Neural progenitor cell (in vitro differentiated cells): Measurements from ENCODE around the gene WFIKKN1. TPM values are rescaled to one million over a fixed set of nuclear protein-coding genes. Genes with fewer than 3 reads are reported as not detected.

Experiments
- DNase-seq: peaks from one replicate; pipeline ENCODE4 v3.0.0-alpha.2; 2016; ENCODE audit warnings: low spot score
- H2AFZ ChIP-seq: fragments of 200-600 bp; sonication (generic); replicated peaks from 2 replicates; pipeline ENCODE4 v1.6.1; 2016; ENCODE audit warnings: antibody characterized with exemption
- H3F3A ChIP-seq: fragments of 200-600 bp; sonication (generic); 2 replicates; pipeline ENCODE4 v1.6.1; 2016; ENCODE audit warnings: antibody characterized with exemption, low read depth
- H3K27ac ChIP-seq: fragments of 200-600 bp; sonication (generic); 2 replicates; pipeline ENCODE4 v1.5.1; 2016; ENCODE audit warnings: mild to moderate bottlenecking
- H3K27me3 ChIP-seq: fragments of 200-600 bp; sonication (generic); 2 replicates; pipeline ENCODE4 v1.6.1; 2016; ENCODE audit warnings: mild to moderate bottlenecking, moderate library complexity
- H3K36me3 ChIP-seq: fragments of 200-600 bp; sonication (generic); 2 replicates; pipeline ENCODE4 v1.5.1; 2016
- H3K4me1 ChIP-seq: fragments of 200-600 bp; sonication (generic); 2 replicates; pipeline ENCODE4 v1.6.1; 2016; ENCODE audit warnings: mixed run types
- H3K4me2 ChIP-seq: fragments of 200-600 bp; sonication (generic); 2 replicates; pipeline ENCODE4 v1.6.1; 2016
- H3K4me3 ChIP-seq: fragments of 200-600 bp; sonication (generic); 2 replicates; pipeline ENCODE4 v1.5.1; 2016
- H3K79me2 ChIP-seq: fragments of 200-600 bp; sonication (generic); 2 replicates; pipeline ENCODE4 v1.6.1; 2016; ENCODE audit warnings: low read depth
- H3K9ac ChIP-seq: fragments of 200-600 bp; sonication (generic); 2 replicates; pipeline ENCODE4 v1.6.1; 2016
- H3K9me3 ChIP-seq: fragments of 200-600 bp; sonication (generic); 2 replicates; pipeline ENCODE4 v1.5.1; 2016; ENCODE audit warnings: low read depth
- H4K20me1 ChIP-seq: fragments of 200-600 bp; sonication (generic); 2 replicates; pipeline ENCODE4 v1.6.1; 2016; ENCODE audit warnings: low read depth
- H3K27ac Mint-ChIP-seq: 3 replicates; pipeline ENCODE4 v1.8.0; 2021; ENCODE audit warnings: mixed read lengths
- H3K27me3 Mint-ChIP-seq: 2 replicates; pipeline ENCODE4 v1.8.0; 2022; ENCODE audit warnings: low read depth, mild to moderate bottlenecking, inconsistent platforms, moderate library complexity, mixed read lengths; ENCODE audit not compliant: insufficient read depth
- H3K36me3 Mint-ChIP-seq: 3 replicates; pipeline ENCODE4 v1.8.0; 2021; ENCODE audit warnings: mixed read lengths
- H3K4me1 Mint-ChIP-seq: 3 replicates; pipeline ENCODE4 v1.8.0; 2021; ENCODE audit warnings: mixed read lengths
- H3K4me3 Mint-ChIP-seq: 3 replicates; pipeline ENCODE4 v1.8.0; 2021; ENCODE audit warnings: mild to moderate bottlenecking, moderate library complexity, mixed read lengths
- H3K9me3 Mint-ChIP-seq: 3 replicates; pipeline ENCODE4 v1.8.0; 2020; ENCODE audit warnings: mixed read lengths
- EZH2 ChIP-seq: fragments of 200-600 bp; sonication (generic); IDR thresholded peaks from 2 replicates; pipeline ENCODE4 v1.6.1; 2017; ENCODE audit warnings: antibody characterized with exemption, mild to moderate bottlenecking, moderate library complexity
- EZH2phosphoT487 ChIP-seq: fragments of 200-600 bp; sonication (generic); IDR thresholded peaks from 2 replicates; pipeline ENCODE4 v1.6.1; 2017; ENCODE audit warnings: antibody characterized with exemption
- total RNA-seq: library from RNA; depleted of rRNA; stranded (reverse); fragments of >200 nt; gene quantifications from 2 replicates; pipeline ENCODE4 v1.2.3, GENCODE V29; 2015; ENCODE audit warnings: low replicate concordance
- TF ChIP-seq, protein P1 (sequence below): fragments of 200-600 bp; sonication (generic); IDR thresholded peaks from 2 replicates; pipeline ENCODE4 v1.5.1; 2017; ENCODE audit warnings: antibody characterized with exemption, mild to moderate bottlenecking

The WFIKKN1 gene
- total RNA-seq, 1 donor from 2014 or later = 5.9 TPM

DNA sequence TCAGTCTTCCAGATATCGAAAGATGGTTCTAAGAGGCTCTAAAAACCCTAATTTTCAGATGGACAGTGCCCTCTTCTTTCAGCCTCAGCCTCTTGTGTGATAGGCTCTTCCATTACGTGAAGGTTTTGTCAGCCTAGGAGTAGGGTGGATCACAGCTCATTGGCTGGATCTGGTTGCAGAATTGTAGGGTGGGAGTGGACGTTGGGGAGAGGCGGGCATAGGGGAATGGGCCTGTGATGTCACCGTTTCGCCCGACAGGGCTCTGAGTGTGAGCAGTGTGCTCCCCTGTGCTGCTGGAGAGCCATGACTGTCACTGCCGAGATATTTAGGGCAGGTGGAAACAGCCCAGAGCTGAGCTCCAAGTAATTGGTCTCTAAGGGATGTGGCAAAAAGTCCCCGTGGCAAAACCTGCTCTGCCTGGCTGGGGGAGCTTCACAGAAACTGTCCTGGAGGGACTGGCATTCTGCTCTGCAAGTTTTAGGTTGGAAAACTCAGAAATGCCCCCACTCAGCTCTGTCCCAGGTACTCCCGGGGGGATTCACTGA lies 6.2 kb upstream of the WFIKKN1 start:
- Mint-ChIP-seq H3K27me3 (peaks cover 5% of the 10 kb centered on the region), H3K36me3 (peaks cover 5% of the 10 kb centered on the region), H3K4me3 (no peak overlapping the region), H3K27ac (peak overlapping the region; percentile 53), H3K9me3 (no peaks in the 10 kb centered on the region), H3K4me1 (peaks cover 33% of the 10 kb centered on the region)
- H3K36me3 ChIP-seq = no peaks in the 10 kb centered on the region
- H3F3A ChIP-seq = peaks cover 20% of the 10 kb centered on the region
- peaks cover 13% of the 10 kb centered on the region for H3K4me1 ChIP-seq
- TF ChIP-seq, protein P1, sequence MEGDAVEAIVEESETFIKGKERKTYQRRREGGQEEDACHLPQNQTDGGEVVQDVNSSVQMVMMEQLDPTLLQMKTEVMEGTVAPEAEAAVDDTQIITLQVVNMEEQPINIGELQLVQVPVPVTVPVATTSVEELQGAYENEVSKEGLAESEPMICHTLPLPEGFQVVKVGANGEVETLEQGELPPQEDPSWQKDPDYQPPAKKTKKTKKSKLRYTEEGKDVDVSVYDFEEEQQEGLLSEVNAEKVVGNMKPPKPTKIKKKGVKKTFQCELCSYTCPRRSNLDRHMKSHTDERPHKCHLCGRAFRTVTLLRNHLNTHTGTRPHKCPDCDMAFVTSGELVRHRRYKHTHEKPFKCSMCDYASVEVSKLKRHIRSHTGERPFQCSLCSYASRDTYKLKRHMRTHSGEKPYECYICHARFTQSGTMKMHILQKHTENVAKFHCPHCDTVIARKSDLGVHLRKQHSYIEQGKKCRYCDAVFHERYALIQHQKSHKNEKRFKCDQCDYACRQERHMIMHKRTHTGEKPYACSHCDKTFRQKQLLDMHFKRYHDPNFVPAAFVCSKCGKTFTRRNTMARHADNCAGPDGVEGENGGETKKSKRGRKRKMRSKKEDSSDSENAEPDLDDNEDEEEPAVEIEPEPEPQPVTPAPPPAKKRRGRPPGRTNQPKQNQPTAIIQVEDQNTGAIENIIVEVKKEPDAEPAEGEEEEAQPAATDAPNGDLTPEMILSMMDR = no peak
- no peak for TF ChIP-seq EZH2
- TF ChIP-seq EZH2phosphoT487 = no peak
- DNase-seq = no peak
- H3K79me2 ChIP-seq = no peaks in the 10 kb centered on the region
- H3K9ac ChIP-seq = no peak overlapping the region
- no peak overlapping the region for H3K27ac ChIP-seq
- H3K4me3 ChIP-seq = no peak overlapping the region
- no peak overlapping the region for H3K4me2 ChIP-seq
- no peaks in the 10 kb centered on the region for H3K9me3 ChIP-seq
- no peaks in the 10 kb centered on the region for H3K27me3 ChIP-seq
- H2AFZ ChIP-seq = no peak overlapping the region
- peaks cover 23% of the 10 kb centered on the region for H4K20me1 ChIP-seq

DNA sequence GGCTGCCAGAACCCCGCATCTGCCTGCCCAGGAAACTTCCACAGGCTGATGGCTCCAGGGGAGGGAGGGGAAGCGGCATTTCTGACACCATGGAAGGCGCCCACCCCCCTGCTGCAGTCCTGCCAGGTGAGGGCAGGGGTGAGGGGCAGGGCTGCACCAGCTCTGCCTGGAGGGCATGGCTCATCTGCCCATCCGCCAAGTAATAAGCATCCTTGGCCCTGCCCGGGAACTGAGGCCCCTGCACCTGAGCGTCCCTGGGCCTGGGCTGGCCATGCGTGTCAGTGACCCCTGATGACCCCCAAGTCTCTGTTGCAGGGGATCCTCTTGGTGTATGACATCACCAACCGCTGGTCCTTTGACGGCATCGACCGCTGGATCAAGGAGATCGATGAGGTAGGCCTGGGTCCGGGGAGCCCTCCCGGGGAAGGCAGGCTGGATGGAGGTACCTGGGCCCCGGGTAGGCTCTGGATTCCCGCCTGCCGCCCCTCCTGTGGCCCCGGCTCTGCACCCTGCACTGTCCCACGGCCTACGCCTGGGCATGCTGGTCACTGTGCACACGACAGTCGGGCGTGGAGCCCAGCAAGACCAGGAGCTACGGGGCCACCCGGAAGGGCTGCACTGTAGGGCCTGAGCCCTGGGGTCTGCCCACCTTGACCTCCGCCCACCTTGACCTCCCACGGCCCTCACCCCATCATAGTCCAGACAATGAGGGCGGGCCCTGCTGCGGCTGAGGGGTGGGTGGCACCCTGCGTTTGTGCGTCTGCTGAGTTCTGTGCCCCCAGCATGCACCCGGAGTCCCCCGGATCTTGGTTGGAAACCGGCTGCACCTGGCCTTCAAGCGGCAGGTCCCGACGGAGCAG lies 5.4 kb upstream of the WFIKKN1 start:
- Histone ChIP-seq H3K27me3 (no peaks in the 10 kb centered on the region), H4K20me1 (peaks cover 31% of the 10 kb centered on the region), H3K79me2 (no peaks in the 10 kb centered on the region), H3K4me3 (no peak overlapping the region), H3K36me3 (no peaks in the 10 kb centered on the region), H3K9ac (no peak overlapping the region), H3K4me1 (peaks cover 19% of the 10 kb centered on the region), H3F3A (peaks cover 27% of the 10 kb centered on the region), H3K9me3 (no peaks in the 10 kb centered on the region), H3K27ac (no peak overlapping the region), H2AFZ (no peak overlapping the region), H3K4me2 (no peak overlapping the region)
- Mint-ChIP-seq H3K27me3 (peaks cover 5% of the 10 kb centered on the region), H3K4me1 (peaks cover 35% of the 10 kb centered on the region), H3K4me3 (no peak overlapping the region), H3K9me3 (no peaks in the 10 kb centered on the region), H3K36me3 (peaks cover 5% of the 10 kb centered on the region), H3K27ac (no peak overlapping the region)
- no peak for DNase-seq
- TF ChIP-seq EZH2 = no peak
- TF ChIP-seq EZH2phosphoT487 = no peak
- TF ChIP-seq, protein P1 = no peak

DNA sequence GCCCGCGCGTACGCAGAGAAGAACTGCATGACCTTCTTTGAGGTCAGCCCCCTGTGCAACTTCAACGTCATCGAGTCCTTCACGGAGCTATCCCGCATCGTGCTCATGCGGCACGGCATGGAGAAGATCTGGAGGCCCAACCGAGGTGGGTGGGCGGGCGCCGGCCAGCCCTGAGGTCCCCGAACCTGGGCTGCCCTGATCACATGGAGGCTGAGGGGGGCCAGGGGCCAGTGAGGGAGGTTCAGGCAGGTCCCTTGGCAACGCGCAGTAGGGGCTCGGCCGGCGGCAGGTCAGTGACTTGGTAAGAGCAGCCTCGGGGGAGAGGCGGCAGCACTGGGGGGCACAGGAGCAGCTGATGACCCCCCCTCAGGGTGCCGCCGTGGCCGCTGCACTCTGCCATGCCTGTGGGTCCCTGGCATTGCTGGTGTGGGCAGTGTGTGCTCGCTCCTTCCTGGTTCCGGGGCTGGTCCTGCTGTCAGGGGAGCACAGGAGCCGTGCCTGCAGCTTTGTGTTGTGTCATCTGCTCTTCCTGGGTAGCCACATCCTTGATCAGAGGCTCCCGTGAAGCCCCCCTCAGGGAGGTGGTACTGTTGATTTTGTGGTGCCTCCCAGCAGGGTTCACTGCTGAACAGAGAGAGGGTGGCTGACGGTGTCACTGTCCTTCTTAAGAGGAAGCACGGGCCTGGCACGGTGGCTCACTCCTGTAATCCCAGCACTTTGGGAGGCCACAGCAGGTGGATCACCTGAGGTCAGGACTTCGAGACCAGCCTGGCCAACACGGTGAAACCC lies 4.6 kb upstream of the WFIKKN1 start:
- peaks cover 5% of the 10 kb centered on the region for H3K36me3 Mint-ChIP-seq
- TF ChIP-seq EZH2 (no peak), EZH2phosphoT487 (no peak)
- TF ChIP-seq, protein P1 = no peak
- Histone ChIP-seq H3K79me2 (no peaks in the 10 kb centered on the region), H3K4me3 (no peak overlapping the region), H3K4me1 (peaks cover 21% of the 10 kb centered on the region), H3K9ac (no peak overlapping the region), H2AFZ (no peak overlapping the region), H3K36me3 (no peaks in the 10 kb centered on the region), H3K27me3 (no peaks in the 10 kb centered on the region), H4K20me1 (peaks cover 28% of the 10 kb centered on the region), H3F3A (peaks cover 30% of the 10 kb centered on the region), H3K27ac (no peak overlapping the region), H3K9me3 (no peaks in the 10 kb centered on the region), H3K4me2 (no peak overlapping the region)
- no peak overlapping the region for H3K27ac Mint-ChIP-seq
- peaks cover 35% of the 10 kb centered on the region for H3K4me1 Mint-ChIP-seq
- H3K9me3 Mint-ChIP-seq = no peaks in the 10 kb centered on the region
- H3K4me3 Mint-ChIP-seq = no peak overlapping the region
- peaks cover 5% of the 10 kb centered on the region for H3K27me3 Mint-ChIP-seq
- DNase-seq = no peak
